Spleen (tissue), 11 donors: ENCODE measurements around the gene IL1RL2. TPM values are rescaled to one million over a fixed set of nuclear protein-coding genes. Genes with fewer than 3 reads are reported as not detected.
A peak's percentile ranks its signal among the peaks of the same experiment; 100 is the strongest.

ENCODE experiments used
- DNase-seq: peaks from one replicate; pipeline ENCODE4 v3.0.0-alpha.2; 2020
- H3K27ac ChIP-seq, 8 donors: fragments of 200-600 bp; sonication (generic) in 7 of 8; 1 replicate in 4 of 8; 2 replicates in 4 of 8; pipeline versions ENCODE4 v1.5.0 to v1.8.0; 2016 to 2021; ENCODE audit warnings: inconsistent platforms in 4 of 8, mild to moderate bottlenecking in 4 of 8, moderate library complexity in 1 of 8
- H3K27me3 ChIP-seq, 7 donors: fragments of 200-600 bp; sonication (generic) in 6 of 7; replicated peaks in 1 of 7; 1 replicate in 4 of 7; 2 replicates in 3 of 7; pipeline versions ENCODE4 v1.5.0 to v1.8.0; 2016 to 2021; ENCODE audit warnings: inconsistent platforms in 3 of 7, mild to moderate bottlenecking in 1 of 7
- H3K36me3 ChIP-seq, 6 donors: fragments of 200-600 bp; sonication (generic) in 5 of 6; 1 replicate in 4 of 6; 2 replicates in 2 of 6; pipeline versions ENCODE4 v1.5.0 to v1.8.0; 2016 to 2021; ENCODE audit warnings: inconsistent platforms in 2 of 6
- H3K4me1 ChIP-seq, 6 donors: fragments of 200-600 bp; sonication (generic) in 5 of 6; 1 replicate in 3 of 6; 2 replicates in 3 of 6; pipeline versions ENCODE4 v1.5.0 to v1.8.0; 2016 to 2021; ENCODE audit warnings: inconsistent platforms in 3 of 6
- H3K4me3 ChIP-seq, 8 donors: fragments of 200-600 bp; sonication (generic) in 7 of 8; 1 replicate in 4 of 8; 2 replicates in 4 of 8; pipeline versions ENCODE4 v1.5.0 to v1.8.0; 2016 to 2021; ENCODE audit warnings: inconsistent platforms in 4 of 8, mild to moderate bottlenecking in 4 of 8, moderate library complexity in 2 of 8
- H3K9me3 ChIP-seq, 8 donors: fragments of 200-600 bp; sonication (generic) in 7 of 8; 1 replicate in 4 of 8; 2 replicates in 4 of 8; pipeline versions ENCODE4 v1.5.0 to v1.8.0; 2016 to 2021; ENCODE audit warnings: inconsistent platforms in 4 of 8
- CTCF ChIP-seq, 11 experiments: fragments of 200-600 bp in 7 of 11; fragments of 450-650 bp in 4 of 11; sonication (generic) in 4 of 11; IDR thresholded peaks in 8 of 11; conservative IDR thresholded peaks in 3 of 11; 1 replicate in 7 of 11; 2 replicates in 4 of 11; pipeline versions ENCODE4 v1.4.0 to v1.8.0; 2016 to 2021; ENCODE audit warnings: antibody characterized with exemption in 11 of 11, inconsistent platforms in 4 of 11, mild to moderate bottlenecking in 1 of 11
- POLR2A ChIP-seq, 3 donors: fragments of 450-650 bp; IDR thresholded peaks; one replicate each; pipeline ENCODE4 v1.5.1; 2017; ENCODE audit warnings: antibody characterized with exemption in 3 of 3, mild to moderate bottlenecking in 1 of 3
- POLR2AphosphoS5 ChIP-seq, 3 donors: sonication (generic); formaldehyde crosslinking; IDR thresholded peaks; one replicate each; pipeline ENCODE4 v1.5.1; 2017; ENCODE audit warnings: antibody characterized with exemption in 3 of 3
- WGBS, 5 donors: extraction: QIAGEN DNeasy Blood & Tissue Kit in 3 of 5; methylation state at CpG; one replicate each; pipeline versions ENCODE4 v1.1.5 to v1.1.7; 2013 to 2018; 5-methylcytosine and 5-hydroxymethylcytosine counted together
- intact Hi-C: fragments of 100-400 bp; cut with DNase I; formaldehyde crosslinking; loops from one replicate; pipeline ENCODE4 v1.15.0; 2023; ENCODE audit warnings: low total_unique reads
- polyA plus RNA-seq, 3 donors: library from polyadenylated mRNA; stranded (reverse); fragments of 200-250 nt; gene quantifications; one replicate each; pipeline ENCODE4 v1.2.1, GENCODE V29; 2013
- total RNA-seq, 7 donors: library from RNA; depleted of rRNA in 3 of 7; stranded (reverse); fragments of >200 nt in 3 of 7; fragmentation: NEBNext Ultra II Directional in 4 of 7; extraction: Animal tissue kit (Norgen Biotek cat#: 25700) in 4 of 7; gene quantifications; one replicate each; pipeline versions ENCODE4 v1.1.0 to v1.2.1, GENCODE V29; 2016 to 2021
- donor health status: healthy with polysubstance abuse.
- donor health status: DM: no; HTN: no; CAD: no; lungs with moderate emphysema.
- donor health status: DM: no; HTN: no; CAD: no.
- donor health status: Bipolar disorder and iron deficiency.
- donor health status: healthy.
- donor health status: DM: no; HTN: no; CAD: no.
- donor health status: DM: yes; HTN: yes; CAD: no.

The IL1RL2 gene
- total and polyA plus RNA-seq, 10 donors, result 0.05 to 0.49 (median 0.13) TPM; not detected in 4

DNA sequence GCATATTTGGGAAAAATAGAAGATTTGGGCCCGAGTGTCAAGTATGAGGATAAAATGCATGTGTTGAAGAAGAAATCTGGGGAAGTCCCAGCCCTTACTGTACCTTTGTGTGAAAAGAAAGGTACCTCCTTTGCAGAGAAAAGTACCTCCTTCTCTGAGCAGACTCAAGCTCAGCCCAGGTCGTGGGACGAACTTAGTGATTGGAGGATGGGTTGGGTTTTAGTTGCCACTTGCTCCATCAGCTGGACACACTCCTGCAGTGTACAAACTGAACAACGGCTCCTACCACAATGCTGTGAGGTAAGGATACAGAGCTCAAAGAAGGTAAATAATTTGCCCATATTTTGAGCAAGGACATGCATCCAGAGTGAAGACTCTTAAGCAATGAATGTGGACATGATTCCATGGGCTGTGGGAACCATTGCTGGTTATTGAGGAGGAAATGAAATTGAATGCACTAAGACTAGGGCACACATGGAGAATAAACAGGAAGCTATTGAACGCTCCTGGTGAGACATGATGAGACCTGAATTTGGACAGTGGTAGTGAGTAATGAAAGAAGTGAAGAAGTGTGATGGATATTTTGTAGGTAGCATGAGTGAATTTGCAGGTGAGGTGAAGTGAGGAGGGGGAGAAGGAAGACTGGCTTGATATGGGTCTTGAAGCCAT, 74.8 kb downstream of the IL1RL2 start:
- no peaks in the 10 kb centered on the region for H3K36me3 ChIP-seq
- intact Hi-C loops, result no loop called here
- no peaks in the 10 kb centered on the region for H3K27me3 ChIP-seq
- H3K4me3 ChIP-seq, result no peak overlapping the region
- H3K9me3 ChIP-seq, result no peaks in the 10 kb centered on the region
- peak overlapping the region in 6 of 8 donors; percentile 11 to 89 (median 71) for H3K27ac ChIP-seq
- no peak for DNase-seq
- 77 to 87% (median 83%) methylated on average over 5 of the region's 5 CpGs for WGBS, 5 donors
- H3K4me1 ChIP-seq, result peaks cover 0 to 42% (median 7%) of the 10 kb centered on the region in 6 donors
- no peak for TF ChIP-seq CTCF (IDR thresholded peaks at IDR 0.05 in 8 of 11, conservative IDR thresholded peaks at IDR 0.05 in 3 of 11)
- TF ChIP-seq POLR2AphosphoS5 (IDR thresholded peaks at IDR 0.05), result no peak
- TF ChIP-seq POLR2A (IDR thresholded peaks at IDR 0.05), result no peak

DNA sequence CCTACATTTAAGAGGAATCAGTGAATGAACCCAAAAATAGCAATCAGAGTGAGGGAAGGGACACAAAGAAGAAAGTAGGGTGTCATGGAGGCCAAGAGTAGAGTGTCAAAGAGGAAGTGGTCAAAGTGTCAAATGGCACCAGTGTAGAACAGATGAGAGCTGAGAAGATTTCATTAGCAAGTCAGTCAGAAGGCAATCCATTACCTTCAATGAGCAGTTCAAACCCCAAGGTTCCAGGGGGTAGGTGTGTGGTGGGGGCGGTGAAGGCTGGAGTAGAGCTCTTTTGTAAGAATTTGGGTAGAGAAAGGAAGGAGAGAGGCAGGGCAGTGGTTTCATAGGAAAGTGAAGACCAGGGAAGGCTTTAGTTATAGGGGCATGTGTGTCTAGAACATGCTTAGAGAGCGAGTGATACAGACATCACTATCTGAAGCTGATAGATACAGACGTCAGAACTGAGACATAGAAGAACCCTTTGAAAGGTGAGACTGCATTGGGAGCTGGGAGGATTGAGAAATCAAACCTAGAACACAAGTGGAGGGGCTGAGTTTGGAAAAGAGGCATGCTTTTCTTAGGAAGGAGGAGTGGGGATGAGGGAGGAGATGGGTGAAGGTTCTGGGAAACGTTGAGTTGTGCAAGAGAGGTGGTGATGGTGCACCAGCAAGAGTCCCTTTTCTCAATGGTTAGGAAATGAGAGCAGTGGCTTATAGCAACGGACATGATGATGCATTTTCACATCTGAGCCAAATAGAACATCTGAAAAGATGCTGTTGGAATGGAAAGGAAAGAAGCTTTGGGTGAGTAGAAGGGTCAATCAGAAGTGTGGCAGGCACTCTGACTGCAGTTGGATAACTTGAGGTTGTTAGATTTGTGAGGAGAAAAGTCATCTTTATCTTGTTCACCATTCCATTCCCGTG, 75.7 kb downstream of the IL1RL2 start:
- Histone ChIP-seq H3K27ac (peak overlapping the region in 6 of 8 donors; percentile 11 to 89 (median 71)), H3K4me3 (no peak overlapping the region), H3K36me3 (no peaks in the 10 kb centered on the region), H3K27me3 (no peaks in the 10 kb centered on the region), H3K4me1 (peaks cover 0 to 33% (median 6%) of the 10 kb centered on the region in 6 donors), H3K9me3 (no peaks in the 10 kb centered on the region)
- peak in 1 of 3 donors; percentile 63 for TF ChIP-seq POLR2AphosphoS5 (IDR thresholded peaks at IDR 0.05)
- no peak for TF ChIP-seq POLR2A (IDR thresholded peaks at IDR 0.05)
- WGBS, 5 donors, result 66 to 81% (median 73%) methylated on average over 6 of the region's 6 CpGs
- DNase-seq, result no peak
- intact Hi-C loops, result no loop called here

GRCh38 chr2:102264952-102265351, 78.1 kb downstream of the IL1RL2 start:
- intact Hi-C loops, result no loop called here
- H3K4me3 ChIP-seq, result no peak overlapping the region
- 87 to 97% (median 91%) methylated on average over 2 of the region's 2 CpGs for WGBS, 5 donors
- no peaks in the 10 kb centered on the region for H3K36me3 ChIP-seq
- TF ChIP-seq POLR2AphosphoS5 (IDR thresholded peaks at IDR 0.05) (no peak), CTCF (IDR thresholded peaks at IDR 0.05 in 8 of 11, conservative IDR thresholded peaks at IDR 0.05 in 3 of 11) (no peak), POLR2A (IDR thresholded peaks at IDR 0.05) (no peak)
- no peaks in the 10 kb centered on the region for H3K9me3 ChIP-seq
- H3K27ac ChIP-seq, result peak overlapping the region in 2 of 8 donors; percentile 85 to 89
- H3K27me3 ChIP-seq, result no peaks in the 10 kb centered on the region
- DNase-seq, result no peak
- peaks cover 0 to 39% (median 9%) of the 10 kb centered on the region in 6 donors for H3K4me1 ChIP-seq

DNA sequence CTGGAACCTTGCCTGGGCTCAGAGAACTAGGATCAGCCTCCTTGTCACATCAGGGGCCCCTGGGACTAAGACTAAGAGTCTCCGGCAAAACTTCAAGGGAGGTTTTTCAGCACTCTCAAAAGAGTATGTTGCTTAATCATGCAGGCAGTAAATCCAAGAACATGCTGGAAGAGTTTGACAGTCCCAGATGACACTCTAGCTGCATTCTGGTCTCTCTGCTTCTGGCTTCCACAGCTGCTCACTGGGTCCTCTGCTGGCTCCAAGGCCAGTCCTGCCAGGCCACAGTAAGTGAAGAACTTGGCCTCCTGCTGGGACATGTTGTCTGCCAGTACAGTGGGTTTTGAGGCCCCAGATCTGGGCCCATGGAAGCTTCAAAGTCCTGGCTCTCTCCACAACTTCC, 79.4 kb downstream of the IL1RL2 start:
- H3K4me1 ChIP-seq, result peaks cover 0 to 39% (median 9%) of the 10 kb centered on the region in 6 donors
- TF ChIP-seq POLR2A (IDR thresholded peaks at IDR 0.05) (no peak), CTCF (IDR thresholded peaks at IDR 0.05 in 8 of 11, conservative IDR thresholded peaks at IDR 0.05 in 3 of 11) (no peak), POLR2AphosphoS5 (IDR thresholded peaks at IDR 0.05) (no peak)
- DNase-seq, result no peak
- no peaks in the 10 kb centered on the region for H3K27me3 ChIP-seq
- WGBS, 5 donors, result 82 to 100% (median 86%) methylated on average over 1 of the region's 1 CpG
- no peak overlapping the region for H3K4me3 ChIP-seq
- no peaks in the 10 kb centered on the region for H3K9me3 ChIP-seq
- H3K27ac ChIP-seq, result peak overlapping the region in 3 of 8 donors; percentile 20 to 89 (median 21)
- intact Hi-C loops, result no loop called here
- H3K36me3 ChIP-seq, result no peaks in the 10 kb centered on the region
